ENCODE results near the gene HES1. TPM values are rescaled to one million over a fixed set of nuclear protein-coding genes. Genes with fewer than 3 reads are reported as not detected.

HES1 gene
- total RNA-seq, 1 donor from 2014 or later, result 66.5 TPM

DNA sequence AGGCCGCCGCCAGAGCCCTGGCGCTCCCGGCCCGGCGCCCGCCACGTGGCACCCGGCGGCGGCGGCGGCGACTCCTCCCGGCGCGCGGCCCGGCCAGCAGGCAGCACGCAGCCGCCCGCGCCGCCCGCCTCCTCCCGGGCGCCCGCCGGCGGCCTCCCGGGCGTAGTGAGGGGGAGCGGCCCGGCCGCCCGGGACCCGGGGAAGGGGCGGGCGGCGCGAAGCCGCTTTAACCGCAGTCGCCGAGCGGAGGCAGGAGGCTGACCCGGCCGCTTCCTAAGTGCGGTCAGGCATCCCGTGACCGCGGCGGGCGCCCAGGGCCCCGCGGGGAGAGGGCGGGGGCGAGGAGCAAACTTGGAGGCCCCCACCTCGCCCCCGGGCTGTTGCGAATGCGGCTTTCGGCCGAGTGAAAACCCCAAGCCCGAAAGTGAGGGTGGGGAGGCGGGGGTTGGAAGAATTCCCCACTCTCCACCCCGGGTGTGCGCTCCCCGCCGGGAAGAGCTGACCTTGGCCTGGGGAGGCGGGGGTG lies 1.7 kb upstream of the HES1 start:
- Histone ChIP-seq H3F3A (ENCODE audit: low read depth) (peaks cover 81% of the 10 kb centered on the region), H4K20me1 (ENCODE audit: low read depth) (peaks cover 31% of the 10 kb centered on the region), H2AFZ (replicated peaks) (no peak overlapping the region), H3K4me2 (peak overlapping the region; percentile 82), H3K4me3 (peak overlapping the region; percentile 71), H3K9me3 (ENCODE audit: low read depth) (no peaks in the 10 kb centered on the region), H3K9ac (no peak overlapping the region), H3K4me1 (peaks cover 62% of the 10 kb centered on the region), H3K79me2 (ENCODE audit: low read depth) (peaks cover 27% of the 10 kb centered on the region), H3K36me3 (peaks cover 4% of the 10 kb centered on the region), H3K27me3 (peaks cover 3% of the 10 kb centered on the region), H3K27ac (peak overlapping the region; percentile 96)
- Mint-ChIP-seq H3K36me3 (peaks cover 10% of the 10 kb centered on the region), H3K9me3 (no peaks in the 10 kb centered on the region), H3K4me1 (peaks cover 63% of the 10 kb centered on the region), H3K27ac (no peak overlapping the region), H3K4me3 (no peak overlapping the region), H3K27me3 (ENCODE audit: insufficient read depth, low read depth) (peaks cover 6% of the 10 kb centered on the region)
- DNase-seq (ENCODE audit: low spot score), result peak; percentile 87
- TF ChIP-seq EZH2phosphoT487 (IDR thresholded peaks at IDR 0.05) (no peak), EZH2 (IDR thresholded peaks at IDR 0.05) (no peak), CTCF (IDR thresholded peaks at IDR 0.05) (no peak)

- peaks cover 4% of the 10 kb centered on the region for H3K36me3 ChIP-seq
- peak overlapping the region; percentile 96 for H3K27ac ChIP-seq
- peaks cover 3% of the 10 kb centered on the region for H3K27me3 ChIP-seq
- no peaks in the 10 kb centered on the region for H3K9me3 ChIP-seq (ENCODE audit: low read depth)
- H3F3A ChIP-seq (ENCODE audit: low read depth), result peaks cover 81% of the 10 kb centered on the region
- Mint-ChIP-seq H3K4me3 (peak overlapping the region; percentile 97), H3K9me3 (no peaks in the 10 kb centered on the region), H3K36me3 (peaks cover 10% of the 10 kb centered on the region), H3K27me3 (ENCODE audit: insufficient read depth, low read depth) (peaks cover 5% of the 10 kb centered on the region), H3K27ac (no peak overlapping the region), H3K4me1 (peaks cover 61% of the 10 kb centered on the region)
- H3K4me2 ChIP-seq, result peak overlapping the region; percentile 82
- H3K4me1 ChIP-seq, result peaks cover 62% of the 10 kb centered on the region
- peaks cover 27% of the 10 kb centered on the region for H3K79me2 ChIP-seq (ENCODE audit: low read depth)
- H3K4me3 ChIP-seq, result peak overlapping the region; percentile 71
- TF ChIP-seq EZH2 (IDR thresholded peaks at IDR 0.05) (peak; percentile 19), EZH2phosphoT487 (IDR thresholded peaks at IDR 0.05) (peak; percentile 36), CTCF (IDR thresholded peaks at IDR 0.05) (no peak)
- peaks cover 38% of the 10 kb centered on the region for H4K20me1 ChIP-seq (ENCODE audit: low read depth)
- DNase-seq (ENCODE audit: low spot score), result peak; percentile 95
- H3K9ac ChIP-seq, result peak overlapping the region; percentile 15
- H2AFZ ChIP-seq (replicated peaks), result no peak overlapping the region
Measured at GRCh38 chr3:194134757-194135515, 1.0 kb upstream of the HES1 start.

DNA sequence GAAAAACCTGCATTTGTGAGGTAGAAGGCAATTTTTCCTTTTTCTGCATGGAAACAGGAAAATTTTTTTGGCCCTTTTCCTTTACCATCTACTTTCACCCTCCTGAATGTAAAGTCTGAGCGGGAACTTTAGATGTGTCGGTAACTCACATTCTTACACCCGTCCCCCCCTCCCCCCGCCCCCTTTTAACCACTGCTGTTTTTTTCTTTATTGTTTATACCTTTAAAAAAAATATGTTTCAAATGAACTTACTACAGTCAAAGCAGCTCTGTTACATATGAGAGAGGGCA lies 487 bp upstream of the HES1 start:
- Histone ChIP-seq H2AFZ (replicated peaks) (no peak overlapping the region), H3K27ac (peak overlapping the region; percentile 96), H3K4me1 (peaks cover 62% of the 10 kb centered on the region), H3K9ac (peak overlapping the region; percentile 15), H3F3A (ENCODE audit: low read depth) (peaks cover 81% of the 10 kb centered on the region), H3K36me3 (peaks cover 4% of the 10 kb centered on the region), H4K20me1 (ENCODE audit: low read depth) (peaks cover 38% of the 10 kb centered on the region), H3K27me3 (peaks cover 3% of the 10 kb centered on the region), H3K4me2 (peak overlapping the region; percentile 82), H3K79me2 (ENCODE audit: low read depth) (peaks cover 27% of the 10 kb centered on the region), H3K4me3 (peak overlapping the region; percentile 71), H3K9me3 (ENCODE audit: low read depth) (no peaks in the 10 kb centered on the region)
- no peaks in the 10 kb centered on the region for H3K9me3 Mint-ChIP-seq
- DNase-seq (ENCODE audit: low spot score), result peak; percentile 56
- H3K27me3 Mint-ChIP-seq (ENCODE audit: insufficient read depth, low read depth), result peaks cover 5% of the 10 kb centered on the region
- TF ChIP-seq CTCF (IDR thresholded peaks at IDR 0.05) (no peak), EZH2 (IDR thresholded peaks at IDR 0.05) (no peak), EZH2phosphoT487 (IDR thresholded peaks at IDR 0.05) (no peak)
- H3K36me3 Mint-ChIP-seq, result peaks cover 10% of the 10 kb centered on the region
- peak overlapping the region; percentile 97 for H3K4me3 Mint-ChIP-seq
- peak overlapping the region; percentile 10 for H3K27ac Mint-ChIP-seq
- peaks cover 61% of the 10 kb centered on the region for H3K4me1 Mint-ChIP-seq

Measured in neural progenitor cell (in vitro differentiated cells).